D721Med (cell line): Measurements from ENCODE around the gene ANP32E.

Experiments
- DNase-seq: peaks from one replicate; pipeline ENCODE4 v3.0.0; 2011; ENCODE audit warnings: low spot score; ENCODE audit not compliant: insufficient read length
- FAIRE-seq: peaks from 2 replicates; lab custom pipeline; 2011; peaks lifted over from hg19 to GRCh38; lab: Jason Lieb, UNC
- CTCF ChIP-seq: IDR thresholded peaks from 2 replicates; pipeline ENCODE4 v1.5.1; 2012; ENCODE audit warnings: mild to moderate bottlenecking, control low read depth; ENCODE audit not compliant: insufficient read depth; ENCODE audit errors: missing control alignments

Gene ANP32E

GRCh38 chr1:150235852-150236613, at the start of gene ANP32E:
TSS of gene ANP32E (minus strand) at chr1:150236112. CDS start at chr1:150235786, 326 bp downstream.
- DNase-seq (peak; percentile 97), FAIRE-seq (peak; percentile 91)
- TF ChIP-seq CTCF = no peak

GRCh38 chr1:150283260-150283659, 47.3 kb upstream of the ANP32E start:
- FAIRE-seq (no peak), DNase-seq (no peak)
- no peak for TF ChIP-seq CTCF

- TF ChIP-seq CTCF = no peak
- FAIRE-seq (no peak), DNase-seq (no peak)
Observed at GRCh38 chr1:150282558-150282958, 46.6 kb upstream of the ANP32E start.

GRCh38 chr1:150281758-150282557, 46.0 kb upstream of the ANP32E start, which contains the start of gene CIART:
TSS of gene CIART (plus strand) at chr1:150282554. CDS start at chr1:150283268, 714 bp downstream.
- no peak for DNase-seq

GRCh38 chr1:150281221-150281757, 45.4 kb upstream of the ANP32E start:
- TF ChIP-seq CTCF = peak; percentile 81
- DNase-seq (no peak), FAIRE-seq (no peak)

More at GRCh38 chr1:150281758-150282557, 46.0 kb upstream of the ANP32E start, which contains the start of gene CIART:
- no peak for FAIRE-seq
- TF ChIP-seq CTCF = no peak

GRCh38 chr1:150280138-150280707, 44.3 kb upstream of the ANP32E start:
- TF ChIP-seq CTCF = no peak
- DNase-seq (no peak), FAIRE-seq (no peak)
